GM18870 (cell line): Measurements from ENCODE around the gene NHLH1.
"Not testable (repeated sequence)": the region's sequence is repeated elsewhere in the genome, so short reads cannot be mapped to it uniquely, and the experiment has no call there.

Source experiments
- ATAC-seq: cut with Tn5 transposase; IDR thresholded peaks from one replicate; pipeline ENCODE4 v1.9.1; 2021; ENCODE audit warnings: moderate library complexity; ENCODE audit not compliant: unreplicated experiment

The NHLH1 gene

GRCh38 chr1:160376525-160377131 is 9.8 kb downstream of the NHLH1 start:
- no peak for ATAC-seq

GRCh38 chr1:160377585-160378206 is 10.8 kb downstream of the NHLH1 start:
- no peak for ATAC-seq

- ATAC-seq, result not testable (repeated sequence)
Observed at GRCh38 chr1:160384812-160385211, 17.9 kb downstream of the NHLH1 start.

GRCh38 chr1:160388406-160388805 is 21.5 kb downstream of the NHLH1 start:
- not testable (repeated sequence) for ATAC-seq

GRCh38 chr1:160394673-160395072 is 27.8 kb downstream of the NHLH1 start:
- no peak for ATAC-seq

- no peak for ATAC-seq
Observed at GRCh38 chr1:160397651-160398050, 30.8 kb downstream of the NHLH1 start.

GRCh38 chr1:160398823-160399222 is 32.0 kb downstream of the NHLH1 start:
- ATAC-seq, result no peak

- no peak for ATAC-seq
Observed at GRCh38 chr1:160399544-160400222, 32.8 kb downstream of the NHLH1 start.

GRCh38 chr1:160400223-160400645 is 33.4 kb downstream of the NHLH1 start, which contains the start of gene VANGL2:
VANGL2 (plus strand) TSS chr1:160400564; CDS start chr1:160415838, 15,274 bp downstream.
- ATAC-seq, result no peak

GRCh38 chr1:160400646-160401486 is 34.0 kb downstream of the NHLH1 start:
- no peak for ATAC-seq

- no peak for ATAC-seq
Observed at GRCh38 chr1:160401487-160401805, 34.6 kb downstream of the NHLH1 start.

GRCh38 chr1:160402001-160402795 is 35.3 kb downstream of the NHLH1 start:
- no peak for ATAC-seq

GRCh38 chr1:160403244-160403643 is 36.4 kb downstream of the NHLH1 start:
- no peak for ATAC-seq

- ATAC-seq, result no peak
Observed at GRCh38 chr1:160404094-160404493, 37.2 kb downstream of the NHLH1 start.

GRCh38 chr1:160405331-160405877 is 38.5 kb downstream of the NHLH1 start:
- ATAC-seq, result no peak

- no peak for ATAC-seq
Observed at GRCh38 chr1:160406131-160406968, 39.5 kb downstream of the NHLH1 start.

- ATAC-seq, result no peak
Observed at GRCh38 chr1:160407839-160408801, 41.2 kb downstream of the NHLH1 start.

GRCh38 chr1:160408864-160409263 is 42.0 kb downstream of the NHLH1 start:
- ATAC-seq, result no peak
